Measurements from ENCODE around the gene RALA. TPM values are rescaled to one million over a fixed set of nuclear protein-coding genes. Genes with fewer than 3 reads are reported as not detected.
A peak's percentile ranks its signal among the peaks of the same experiment; 100 is the strongest.

Gene RALA
- total and polyA plus RNA-seq, 2 of the 13 experiments (the other 11 are each of a cell fraction or from before 2014, with no cell fraction given): 11.8 to 19.5 TPM

DNA sequence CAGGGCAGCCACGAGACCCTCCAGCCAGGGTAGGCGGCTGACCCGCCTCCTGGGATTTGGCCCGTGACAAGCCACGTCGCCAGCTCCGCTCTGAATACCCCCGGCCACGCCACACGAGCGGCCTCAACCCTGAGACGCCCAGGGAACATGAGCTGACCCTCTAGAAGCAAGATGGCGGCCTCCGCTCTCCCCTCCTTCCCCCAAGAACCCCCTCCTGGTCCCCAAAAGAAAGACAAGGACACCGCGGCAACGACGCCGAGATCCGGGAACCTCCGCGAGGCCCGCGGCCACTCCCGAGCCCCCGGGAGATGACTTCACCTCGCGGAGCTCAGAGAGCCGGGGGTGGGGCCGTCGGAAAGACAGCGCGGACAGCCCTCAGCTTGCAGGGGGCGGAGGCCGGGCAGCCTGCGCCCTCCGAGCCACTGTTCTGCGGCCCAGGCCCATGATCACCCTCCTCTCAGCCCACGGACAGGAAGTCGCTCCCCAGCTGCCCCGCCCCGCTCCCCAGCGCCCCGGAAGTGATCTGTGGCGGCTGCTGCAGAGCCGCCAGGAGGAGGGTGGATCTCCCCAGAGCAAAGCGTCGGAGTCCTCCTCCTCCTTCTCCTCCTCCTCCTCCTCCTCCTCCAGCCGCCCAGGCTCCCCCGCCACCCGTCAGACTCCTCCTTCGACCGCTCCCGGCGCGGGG is at the start of gene RALA (continued):
- TF ChIP-seq JUN (CRISPR knock-in tag; IDR thresholded peaks at IDR 0.05) (no peak), KDM5A (IDR thresholded peaks at IDR 0.05; ENCODE audit: borderline replicate concordance, low read length) (no peak), XRCC5 (optimal IDR thresholded peaks at IDR 0.05; ENCODE audit: low read length) (peak; percentile 26), ZFP41 (CRISPR knock-in tag; IDR thresholded peaks at IDR 0.05; ENCODE audit: borderline replicate concordance) (no peak), CREB1 (IDR thresholded peaks at IDR 0.05) (no peak), CREB1 (CRISPR knock-in tag; IDR thresholded peaks at IDR 0.05) (no peak), THYN1 (CRISPR knock-in tag; IDR thresholded peaks at IDR 0.05; ENCODE audit: borderline replicate concordance, low read depth) (0 out of 2 replicates have a peak, but pooled peaks have one; percentile 86), SAFB2 (CRISPR knock-in tag; IDR thresholded peaks at IDR 0.05; ENCODE audit: borderline replicate concordance, low read depth) (0 out of 2 replicates have a peak, but pooled peaks have one; percentile 75), SP5 (CRISPR knock-in tag; IDR thresholded peaks at IDR 0.05; ENCODE audit: borderline replicate concordance, low read depth) (peak; percentile 97), FOSL1 (CRISPR knock-in tag; IDR thresholded peaks at IDR 0.05; ENCODE audit: borderline replicate concordance) (0 out of 2 replicates have a peak, but pooled peaks have one; percentile 2), HNF1B (CRISPR knock-in tag; IDR thresholded peaks at IDR 0.05) (peak; percentile 44), ZBTB33 (CRISPR knock-in tag; IDR thresholded peaks at IDR 0.05) (no peak)
- TF ChIP-seq, protein P1, sequence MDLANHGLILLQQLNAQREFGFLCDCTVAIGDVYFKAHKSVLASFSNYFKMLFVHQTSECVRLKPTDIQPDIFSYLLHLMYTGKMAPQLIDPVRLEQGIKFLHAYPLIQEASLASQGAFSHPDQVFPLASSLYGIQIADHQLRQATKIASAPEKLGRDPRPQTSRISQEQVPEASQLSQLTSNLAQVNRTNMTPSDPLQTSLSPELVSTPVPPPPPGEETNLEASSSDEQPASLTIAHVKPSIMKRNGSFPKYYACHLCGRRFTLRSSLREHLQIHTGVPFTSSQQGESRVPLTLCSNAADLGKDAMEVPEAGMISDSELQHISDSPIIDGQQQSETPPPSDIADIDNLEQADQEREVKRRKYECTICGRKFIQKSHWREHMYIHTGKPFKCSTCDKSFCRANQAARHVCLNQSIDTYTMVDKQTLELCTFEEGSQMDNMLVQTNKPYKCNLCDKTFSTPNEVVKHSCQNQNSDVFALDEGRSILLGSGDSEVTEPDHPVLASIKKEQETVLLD (CRISPR knock-in tag; IDR thresholded peaks at IDR 0.05; ENCODE audit: low read depth): peak; percentile 62; the same call in 1 of the 2 replicates
- TF ChIP-seq, protein P2, sequence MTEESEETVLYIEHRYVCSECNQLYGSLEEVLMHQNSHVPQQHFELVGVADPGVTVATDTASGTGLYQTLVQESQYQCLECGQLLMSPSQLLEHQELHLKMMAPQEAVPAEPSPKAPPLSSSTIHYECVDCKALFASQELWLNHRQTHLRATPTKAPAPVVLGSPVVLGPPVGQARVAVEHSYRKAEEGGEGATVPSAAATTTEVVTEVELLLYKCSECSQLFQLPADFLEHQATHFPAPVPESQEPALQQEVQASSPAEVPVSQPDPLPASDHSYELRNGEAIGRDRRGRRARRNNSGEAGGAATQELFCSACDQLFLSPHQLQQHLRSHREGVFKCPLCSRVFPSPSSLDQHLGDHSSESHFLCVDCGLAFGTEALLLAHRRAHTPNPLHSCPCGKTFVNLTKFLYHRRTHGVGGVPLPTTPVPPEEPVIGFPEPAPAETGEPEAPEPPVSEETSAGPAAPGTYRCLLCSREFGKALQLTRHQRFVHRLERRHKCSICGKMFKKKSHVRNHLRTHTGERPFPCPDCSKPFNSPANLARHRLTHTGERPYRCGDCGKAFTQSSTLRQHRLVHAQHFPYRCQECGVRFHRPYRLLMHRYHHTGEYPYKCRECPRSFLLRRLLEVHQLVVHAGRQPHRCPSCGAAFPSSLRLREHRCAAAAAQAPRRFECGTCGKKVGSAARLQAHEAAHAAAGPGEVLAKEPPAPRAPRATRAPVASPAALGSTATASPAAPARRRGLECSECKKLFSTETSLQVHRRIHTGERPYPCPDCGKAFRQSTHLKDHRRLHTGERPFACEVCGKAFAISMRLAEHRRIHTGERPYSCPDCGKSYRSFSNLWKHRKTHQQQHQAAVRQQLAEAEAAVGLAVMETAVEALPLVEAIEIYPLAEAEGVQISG (CRISPR knock-in tag; IDR thresholded peaks at IDR 0.05): peak; percentile 77
- TF ChIP-seq, protein P3, sequence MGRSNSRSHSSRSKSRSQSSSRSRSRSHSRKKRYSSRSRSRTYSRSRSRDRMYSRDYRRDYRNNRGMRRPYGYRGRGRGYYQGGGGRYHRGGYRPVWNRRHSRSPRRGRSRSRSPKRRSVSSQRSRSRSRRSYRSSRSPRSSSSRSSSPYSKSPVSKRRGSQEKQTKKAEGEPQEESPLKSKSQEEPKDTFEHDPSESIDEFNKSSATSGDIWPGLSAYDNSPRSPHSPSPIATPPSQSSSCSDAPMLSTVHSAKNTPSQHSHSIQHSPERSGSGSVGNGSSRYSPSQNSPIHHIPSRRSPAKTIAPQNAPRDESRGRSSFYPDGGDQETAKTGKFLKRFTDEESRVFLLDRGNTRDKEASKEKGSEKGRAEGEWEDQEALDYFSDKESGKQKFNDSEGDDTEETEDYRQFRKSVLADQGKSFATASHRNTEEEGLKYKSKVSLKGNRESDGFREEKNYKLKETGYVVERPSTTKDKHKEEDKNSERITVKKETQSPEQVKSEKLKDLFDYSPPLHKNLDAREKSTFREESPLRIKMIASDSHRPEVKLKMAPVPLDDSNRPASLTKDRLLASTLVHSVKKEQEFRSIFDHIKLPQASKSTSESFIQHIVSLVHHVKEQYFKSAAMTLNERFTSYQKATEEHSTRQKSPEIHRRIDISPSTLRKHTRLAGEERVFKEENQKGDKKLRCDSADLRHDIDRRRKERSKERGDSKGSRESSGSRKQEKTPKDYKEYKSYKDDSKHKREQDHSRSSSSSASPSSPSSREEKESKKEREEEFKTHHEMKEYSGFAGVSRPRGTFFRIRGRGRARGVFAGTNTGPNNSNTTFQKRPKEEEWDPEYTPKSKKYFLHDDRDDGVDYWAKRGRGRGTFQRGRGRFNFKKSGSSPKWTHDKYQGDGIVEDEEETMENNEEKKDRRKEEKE (IDR thresholded peaks at IDR 0.05): no peak
- TF ChIP-seq, protein P4, sequence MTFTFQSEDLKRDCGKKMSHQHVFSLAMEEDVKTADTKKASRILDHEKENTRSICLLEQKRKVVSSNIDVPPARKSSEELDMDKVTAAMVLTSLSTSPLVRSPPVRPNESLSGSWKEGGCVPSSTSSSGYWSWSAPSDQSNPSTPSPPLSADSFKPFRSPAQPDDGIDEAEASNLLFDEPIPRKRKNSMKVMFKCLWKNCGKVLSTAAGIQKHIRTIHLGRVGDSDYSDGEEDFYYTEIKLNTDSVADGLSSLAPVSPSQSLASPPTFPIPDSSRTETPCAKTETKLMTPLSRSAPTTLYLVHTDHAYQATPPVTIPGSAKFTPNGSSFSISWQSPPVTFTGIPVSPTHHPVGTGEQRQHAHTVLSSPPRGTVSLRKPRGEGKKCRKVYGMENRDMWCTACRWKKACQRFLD (CRISPR knock-in tag; IDR thresholded peaks at IDR 0.05; ENCODE audit: borderline replicate concordance): no peak; the same call in 1 of the 2 replicates
